HuH-7 (cell line): ENCODE measurements around the gene WWOX.

ENCODE experiments used
- DNase-seq: peaks from one replicate; pipeline ENCODE4 v3.0.0; 2011; ENCODE audit warnings: low spot score

WWOX gene

GRCh38 chr16:79104567-79104966 is 1005.1 kb downstream of the WWOX start:
- no peak for DNase-seq

DNA sequence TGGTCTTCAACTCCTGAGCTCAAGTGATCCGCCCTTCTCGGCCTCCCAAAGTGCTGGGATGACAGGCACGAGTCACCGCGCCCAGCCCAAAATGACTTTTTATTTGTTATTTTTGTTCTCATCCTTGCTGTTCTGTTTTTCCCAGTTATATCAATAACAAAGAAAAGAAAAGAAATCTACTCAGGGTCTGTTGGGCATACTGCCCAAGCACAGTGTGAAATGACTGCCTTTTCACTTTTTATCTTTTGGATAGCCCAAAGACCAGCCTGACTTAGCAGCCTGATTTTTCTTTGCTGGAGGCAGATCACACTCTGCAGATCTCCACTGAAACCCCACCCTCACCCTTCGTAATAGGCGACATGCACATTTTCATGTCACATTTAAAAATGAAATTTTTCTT is 1007.8 kb downstream of the WWOX start:
- DNase-seq: no peak

DNA sequence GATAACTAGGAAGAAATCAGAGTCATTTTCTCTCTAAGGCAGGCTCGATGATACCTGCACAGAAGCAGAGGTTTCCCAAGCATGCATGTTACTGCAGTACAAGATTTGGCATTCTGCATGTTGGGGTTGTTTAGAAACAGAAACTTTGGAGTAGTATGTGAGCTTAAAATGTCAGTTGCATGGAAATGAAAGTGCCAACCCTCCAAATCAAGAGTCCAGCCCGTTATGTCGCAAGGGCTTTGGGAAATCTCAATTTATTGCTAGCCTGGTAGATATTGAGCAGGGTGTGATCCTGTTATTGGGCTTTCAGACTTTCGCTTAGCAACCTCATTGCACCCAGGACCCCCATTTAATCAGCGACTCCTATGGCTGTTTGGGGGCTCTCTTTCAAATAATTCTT is 1010.3 kb downstream of the WWOX start:
- no peak for DNase-seq

GRCh38 chr16:79110242-79110641 is 1010.8 kb downstream of the WWOX start:
- no peak for DNase-seq

GRCh38 chr16:79110953-79111352 is 1011.5 kb downstream of the WWOX start:
- no peak for DNase-seq

DNA sequence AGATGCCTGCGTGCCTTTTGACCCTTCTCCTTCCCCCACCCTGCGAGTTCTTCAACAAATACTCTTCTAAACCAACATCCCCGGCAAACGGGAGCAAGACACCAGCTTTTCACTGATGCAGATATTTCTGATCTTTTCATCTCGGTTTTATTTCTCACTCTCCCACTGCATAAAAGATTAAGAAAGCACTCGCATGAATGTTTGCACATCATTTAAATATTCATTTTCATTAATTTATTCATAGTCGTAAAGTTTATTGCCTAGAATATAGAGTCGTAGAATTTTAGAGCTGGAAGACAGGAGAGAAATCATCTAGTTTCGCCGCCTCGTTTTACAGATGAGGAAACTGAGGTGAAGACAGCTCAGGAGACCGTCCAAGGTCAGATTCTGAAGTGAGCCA is 1013.0 kb downstream of the WWOX start:
- no peak for DNase-seq

GRCh38 chr16:79113826-79114225 is 1014.4 kb downstream of the WWOX start:
- no peak for DNase-seq

- no peak for DNase-seq
These were observed 1015.3 kb downstream of the WWOX start for GRCh38 chr16:79114759-79115158.

DNA sequence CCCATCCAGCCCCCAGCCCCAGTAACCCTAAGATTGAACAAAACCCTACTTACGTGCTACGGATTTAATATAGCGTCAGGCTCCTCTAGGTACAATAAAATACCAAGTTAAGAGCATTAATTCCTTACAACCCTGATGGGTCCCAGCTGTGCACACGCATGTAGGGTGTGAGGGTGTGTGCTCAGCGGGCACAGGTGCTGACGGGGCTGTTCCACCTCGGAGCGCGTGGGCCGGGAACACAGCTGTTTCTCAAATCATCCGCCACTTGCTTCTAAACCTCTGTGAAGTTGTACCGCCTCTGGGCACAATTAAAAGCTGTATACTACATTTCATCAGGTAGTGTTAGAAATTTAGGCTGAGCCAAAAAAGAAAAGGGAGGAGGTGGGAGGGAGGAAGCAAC is 1022.5 kb downstream of the WWOX start:
- no peak for DNase-seq

DNA sequence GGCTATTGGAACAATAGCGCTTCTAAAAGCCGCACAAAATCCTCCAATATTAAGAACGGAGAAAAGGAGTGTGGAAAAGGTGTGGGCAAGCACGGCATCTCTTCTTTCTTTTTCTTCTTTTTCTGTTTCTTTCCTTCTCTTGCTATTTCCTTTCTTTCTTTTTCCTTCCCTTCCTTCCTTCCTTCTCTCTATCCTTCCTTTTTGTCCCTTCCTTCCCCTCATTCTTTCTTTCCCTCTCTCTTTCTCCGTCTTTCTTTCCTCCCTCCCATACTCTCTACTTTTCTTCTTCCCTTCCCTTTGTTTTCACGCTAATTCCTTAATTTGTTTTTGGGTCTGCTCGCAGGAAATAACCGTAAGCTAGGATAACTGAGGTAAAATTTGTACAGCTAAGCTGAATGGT is 1022.9 kb downstream of the WWOX start:
- DNase-seq: no peak

GRCh38 chr16:79124016-79124756 is 1024.7 kb downstream of the WWOX start:
- DNase-seq: no peak

GRCh38 chr16:79127766-79128165 is 1028.3 kb downstream of the WWOX start:
- no peak for DNase-seq

DNA sequence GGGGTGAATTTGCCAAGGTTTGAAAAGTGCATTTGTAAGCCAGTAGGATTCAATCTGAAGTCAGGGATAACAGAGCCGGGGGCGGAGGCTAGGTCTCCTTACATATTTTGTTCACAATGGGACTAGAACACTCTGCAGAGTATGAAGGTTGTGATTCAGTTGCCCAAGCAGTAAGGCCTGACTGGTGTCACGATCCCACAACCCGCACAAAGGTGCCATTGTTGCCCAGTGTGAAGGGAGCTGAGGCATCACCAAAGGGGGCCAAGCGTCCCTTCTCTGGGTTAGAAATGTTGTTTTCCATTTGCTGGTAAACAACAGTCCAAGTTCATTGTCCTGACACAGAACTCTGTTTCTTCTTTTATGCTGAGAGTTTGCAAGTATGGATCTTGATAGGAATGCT is 1029.3 kb downstream of the WWOX start:
- no peak for DNase-seq

GRCh38 chr16:79130616-79131015 is 1031.2 kb downstream of the WWOX start:
- DNase-seq: no peak

DNA sequence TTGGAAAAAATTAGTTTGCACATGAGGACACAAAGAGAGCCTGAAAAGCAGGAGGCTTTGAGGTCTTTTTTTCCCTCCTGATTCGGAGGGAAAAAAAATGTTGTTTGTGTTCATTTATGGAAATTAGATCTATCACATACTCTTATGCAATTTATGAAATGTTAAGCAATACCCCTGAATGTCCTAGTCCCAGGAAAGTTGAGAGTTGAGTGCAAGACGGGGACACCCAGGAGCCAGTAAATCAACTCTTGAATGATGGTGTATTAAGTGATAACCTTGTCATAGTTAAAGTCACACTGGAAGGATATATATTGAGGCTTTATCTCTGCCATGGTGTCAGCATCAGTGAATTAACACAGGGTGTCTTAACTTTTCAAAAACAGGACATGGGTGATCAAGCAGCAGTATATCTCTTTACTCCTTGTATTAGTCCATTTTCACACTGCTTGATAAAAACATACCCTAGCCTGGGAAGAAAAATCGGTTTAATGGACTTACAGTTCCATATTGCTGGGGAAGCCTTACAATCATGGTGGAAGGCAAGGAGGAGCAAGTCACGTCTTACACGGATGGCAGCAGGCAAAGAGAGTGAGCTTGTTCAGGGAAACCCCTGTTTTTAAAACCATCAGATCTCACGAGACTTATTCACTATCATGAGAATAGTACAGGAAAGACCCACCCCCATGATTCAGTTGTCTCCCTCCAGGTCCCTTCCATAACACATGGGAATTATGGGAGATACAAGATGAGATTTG is 1032.0 kb downstream of the WWOX start:
- no peak for DNase-seq

DNA sequence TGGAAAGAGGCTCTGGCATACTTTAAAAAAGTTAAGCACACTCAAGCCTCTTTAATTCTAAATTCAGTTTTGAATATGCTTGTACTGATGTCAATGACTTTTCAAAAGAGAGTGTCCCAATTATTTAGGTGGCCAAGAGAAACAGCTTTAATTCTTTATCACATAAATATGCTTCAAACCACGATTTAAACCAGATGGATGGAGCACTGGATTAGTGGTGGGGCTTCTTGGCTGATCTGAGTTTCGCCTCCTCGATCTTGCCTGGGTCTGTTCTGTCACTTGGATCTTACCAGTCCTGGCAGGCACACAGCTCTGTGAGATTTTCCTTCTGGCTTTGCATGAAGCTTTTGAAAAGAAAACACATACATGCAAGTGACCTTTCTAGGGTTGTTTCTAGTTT is 1033.2 kb downstream of the WWOX start:
- DNase-seq: no peak

- peak; percentile 27 for DNase-seq
These were observed 1034.8 kb downstream of the WWOX start for GRCh38 chr16:79134300-79134699.

DNA sequence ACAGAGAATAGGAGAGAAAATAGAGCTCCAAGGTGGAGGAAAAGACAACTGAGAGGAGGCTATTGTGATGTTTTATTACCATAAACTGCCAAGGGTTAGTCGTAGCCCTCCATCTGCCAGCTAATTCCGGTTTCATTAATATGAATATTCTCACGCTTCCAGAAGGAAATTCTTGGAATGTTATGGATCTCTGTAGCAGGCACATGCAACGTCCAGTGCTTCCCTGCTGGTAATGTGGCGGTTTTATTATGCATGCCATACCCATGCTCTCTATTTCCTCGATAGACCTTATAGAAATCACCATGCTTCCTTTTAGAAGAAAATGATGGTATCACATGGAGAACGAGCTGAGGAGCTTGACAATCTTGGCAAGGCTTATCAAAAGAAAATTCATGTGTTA is 1037.5 kb downstream of the WWOX start:
- DNase-seq: no peak

- DNase-seq: no peak
These were observed 1038.0 kb downstream of the WWOX start for GRCh38 chr16:79137426-79137939.

DNA sequence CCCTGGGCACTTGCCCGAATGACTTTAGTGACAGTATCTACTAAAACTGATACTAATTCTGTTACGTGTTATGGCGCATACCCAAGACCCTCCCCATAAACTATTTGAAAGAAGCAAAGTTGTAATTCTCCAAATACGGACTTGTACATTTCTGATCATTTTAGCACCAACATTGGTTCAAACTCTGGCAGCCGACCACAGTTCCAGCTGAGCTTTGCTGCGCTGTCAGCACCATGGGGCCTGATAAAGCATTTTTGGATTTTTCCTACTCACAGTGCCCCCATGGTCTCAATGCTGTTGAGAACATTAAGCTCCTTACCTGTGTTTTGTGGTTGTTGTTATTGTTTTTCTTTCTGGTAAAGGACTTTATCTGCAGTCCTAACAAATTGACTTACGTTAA is 1040.3 kb downstream of the WWOX start:
- DNase-seq: no peak

GRCh38 chr16:79143026-79143425 is 1043.6 kb downstream of the WWOX start:
- DNase-seq: no peak

GRCh38 chr16:79150151-79150550 is 1050.7 kb downstream of the WWOX start:
- no peak for DNase-seq

GRCh38 chr16:79150632-79151310 is 1051.3 kb downstream of the WWOX start:
- DNase-seq: no peak
